CD4-positive, alpha-beta T cell treated with Interleukin-2 at 100 ng/mL for 4 hours (primary cell): ENCODE data around the gene PIM3.

Experiments used
- DNase-seq: peaks from one replicate; pipeline ENCODE4 v3.0.0-alpha.2; 2020; ENCODE audit warnings: low spot score

Gene PIM3

GRCh38 chr22:49991907-49992533 is 31.4 kb downstream of the PIM3 start:
- DNase-seq: no peak

GRCh38 chr22:49992921-49993648 is 32.5 kb downstream of the PIM3 start:
- DNase-seq: peak; percentile 75

- no peak for DNase-seq
Observed at GRCh38 chr22:49993649-49994360, 33.2 kb downstream of the PIM3 start.

DNA sequence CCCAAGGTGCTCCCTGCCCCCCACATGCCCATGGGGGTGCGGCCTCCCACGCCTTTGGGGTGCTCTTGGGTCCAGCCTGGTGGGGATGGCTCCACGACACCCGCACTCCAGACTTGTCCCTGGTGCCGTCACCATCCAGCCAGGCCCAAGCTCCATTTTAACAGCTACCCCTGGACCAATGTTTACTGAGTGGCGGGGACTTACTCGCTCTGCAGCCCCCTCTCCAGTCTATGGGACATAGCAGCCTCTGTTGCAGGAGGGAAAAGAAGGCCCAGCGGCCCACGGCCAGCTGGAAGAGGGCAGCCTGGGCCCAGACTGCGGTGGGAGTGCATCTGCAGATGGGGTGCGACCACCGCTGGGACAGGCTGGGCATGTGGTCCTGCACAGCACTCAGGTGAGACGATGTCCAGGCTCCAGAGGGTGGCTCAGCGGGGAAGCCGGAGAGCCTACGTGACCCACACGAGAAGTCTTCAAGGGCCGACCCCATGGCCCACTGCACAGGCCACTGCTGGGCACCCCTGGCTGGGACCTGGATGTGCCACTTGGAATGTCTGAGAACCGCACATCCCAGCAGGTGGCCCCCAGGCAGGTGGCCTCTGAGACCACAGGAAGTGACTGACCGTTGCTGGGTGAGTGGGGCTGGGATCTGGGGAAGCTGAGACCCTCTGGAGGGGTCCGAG is 33.9 kb downstream of the PIM3 start:
- no peak for DNase-seq

DNA sequence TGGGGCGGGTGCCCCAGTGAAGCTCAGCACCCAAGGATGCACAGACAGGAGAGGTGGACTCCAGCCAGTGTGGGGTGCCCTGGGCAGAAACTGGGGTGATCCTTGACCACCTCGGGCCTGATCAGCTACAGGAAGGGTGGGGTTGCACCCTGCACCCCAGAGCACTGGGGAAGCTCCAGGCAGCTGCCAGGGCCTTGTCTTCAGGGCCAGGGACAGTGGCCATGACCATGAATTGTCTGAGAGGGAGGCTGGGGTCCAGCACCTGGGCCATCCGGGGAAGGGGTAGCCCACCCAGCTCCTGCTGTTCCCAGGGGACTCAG is 34.4 kb downstream of the PIM3 start:
- DNase-seq: no peak

- no peak for DNase-seq
Observed at GRCh38 chr22:49995361-49996118, 35.0 kb downstream of the PIM3 start.

DNA sequence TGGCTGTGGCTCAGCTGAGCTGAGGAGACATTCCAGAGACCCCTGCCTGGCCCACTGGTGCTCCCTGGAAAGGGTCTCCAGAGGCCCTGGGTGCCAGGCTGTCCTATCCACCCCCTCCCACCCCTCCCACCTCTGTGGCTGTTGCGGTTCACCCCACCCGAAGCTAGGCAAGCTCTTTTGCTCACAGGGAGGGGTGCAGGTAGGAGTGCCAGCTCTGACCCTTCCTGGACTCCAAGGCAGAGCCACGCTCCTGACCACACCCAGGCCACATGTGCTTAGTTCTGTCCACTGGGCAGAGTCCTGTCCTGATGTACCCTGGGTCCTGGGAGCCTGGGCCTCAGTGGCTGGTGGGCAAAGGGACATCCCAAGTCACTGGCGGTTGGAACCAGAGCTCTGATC is 35.5 kb downstream of the PIM3 start:
- no peak for DNase-seq

- DNase-seq: no peak
Observed at GRCh38 chr22:49996518-49997250, 36.1 kb downstream of the PIM3 start.

GRCh38 chr22:49997251-49997599 is 36.7 kb downstream of the PIM3 start:
- DNase-seq: no peak

DNA sequence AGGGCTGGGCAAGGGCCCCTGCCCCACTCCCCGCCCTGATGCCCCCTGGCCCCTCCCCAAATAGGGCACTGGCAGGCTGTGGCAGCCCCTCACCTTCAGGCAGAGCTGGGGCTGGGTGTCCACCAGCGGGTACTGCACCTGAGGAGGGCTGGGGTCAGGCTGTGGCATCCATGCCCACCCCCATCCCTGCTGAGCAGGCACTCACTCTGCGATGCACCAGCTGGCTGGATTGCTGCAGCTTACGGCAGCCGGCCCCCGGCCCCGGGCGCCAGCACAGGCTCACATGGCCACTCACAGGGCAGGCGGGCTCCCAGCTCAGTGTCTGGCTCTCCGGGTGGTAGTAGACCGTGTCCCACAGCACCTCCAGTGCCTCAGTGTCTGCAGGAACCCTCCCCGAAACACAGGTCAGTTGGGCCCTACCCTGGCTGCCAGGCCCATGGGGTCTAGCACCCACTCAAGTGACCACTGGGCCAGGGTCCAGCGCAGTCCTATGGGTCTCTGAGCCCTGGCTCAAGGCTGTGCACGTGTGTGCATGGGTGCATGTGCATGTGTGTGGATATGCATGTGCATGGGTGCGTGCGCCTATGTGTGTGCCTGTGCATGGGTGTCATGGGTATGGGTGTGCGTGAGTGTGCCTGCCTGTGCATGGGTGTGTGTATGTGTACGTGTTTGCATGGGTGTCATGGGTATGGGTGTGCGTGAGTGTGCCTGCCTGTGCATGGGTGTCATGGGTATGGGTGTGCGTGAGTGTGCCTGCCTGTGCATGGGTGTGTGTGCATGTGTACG is 37.6 kb downstream of the PIM3 start:
- no peak for DNase-seq

- no peak for DNase-seq
Observed at GRCh38 chr22:49998718-49999062, 38.1 kb downstream of the PIM3 start.

DNA sequence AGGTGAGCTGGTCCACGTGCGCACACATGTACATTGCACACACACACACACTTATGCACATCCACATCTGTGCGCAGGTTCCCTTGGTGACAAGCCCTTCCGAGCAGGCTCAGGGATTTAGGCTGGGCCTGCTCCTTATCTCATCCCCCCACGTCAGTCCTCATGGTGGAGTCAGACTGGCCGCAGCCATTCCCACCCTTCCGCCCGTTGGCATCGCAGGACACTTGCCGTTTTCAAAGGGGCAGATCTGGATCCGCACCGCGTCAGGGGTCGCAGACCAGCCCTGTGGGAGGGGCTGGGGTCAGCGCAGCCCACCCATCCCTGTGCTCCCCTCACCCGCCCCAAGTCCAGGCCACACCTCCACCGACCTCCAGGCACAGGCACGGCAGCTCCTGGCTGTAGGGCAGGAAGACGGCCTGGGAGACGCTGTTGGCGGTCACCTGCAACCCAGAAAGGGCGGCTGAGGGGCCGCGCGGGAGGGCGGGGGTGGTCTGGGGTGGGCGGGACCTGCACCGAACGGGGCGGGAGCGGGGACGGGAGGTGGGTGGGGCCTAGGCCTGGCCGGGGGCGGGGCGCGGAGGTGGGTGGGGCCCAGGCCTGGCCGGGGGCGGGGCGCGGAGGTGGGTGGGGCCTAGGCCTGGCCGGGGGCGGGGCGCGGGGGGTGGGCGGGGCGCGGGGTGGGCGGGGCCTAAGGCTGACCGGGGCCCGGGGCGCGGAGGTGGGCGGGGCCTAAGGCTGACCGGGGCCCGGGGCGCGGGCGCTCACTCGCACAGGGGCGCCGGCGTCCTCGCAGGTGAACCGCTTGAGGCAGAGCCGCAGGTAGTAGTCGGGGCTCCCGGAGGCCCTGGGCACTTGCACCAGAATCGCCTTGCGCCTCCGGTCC is 38.7 kb downstream of the PIM3 start:
- DNase-seq: no peak

DNA sequence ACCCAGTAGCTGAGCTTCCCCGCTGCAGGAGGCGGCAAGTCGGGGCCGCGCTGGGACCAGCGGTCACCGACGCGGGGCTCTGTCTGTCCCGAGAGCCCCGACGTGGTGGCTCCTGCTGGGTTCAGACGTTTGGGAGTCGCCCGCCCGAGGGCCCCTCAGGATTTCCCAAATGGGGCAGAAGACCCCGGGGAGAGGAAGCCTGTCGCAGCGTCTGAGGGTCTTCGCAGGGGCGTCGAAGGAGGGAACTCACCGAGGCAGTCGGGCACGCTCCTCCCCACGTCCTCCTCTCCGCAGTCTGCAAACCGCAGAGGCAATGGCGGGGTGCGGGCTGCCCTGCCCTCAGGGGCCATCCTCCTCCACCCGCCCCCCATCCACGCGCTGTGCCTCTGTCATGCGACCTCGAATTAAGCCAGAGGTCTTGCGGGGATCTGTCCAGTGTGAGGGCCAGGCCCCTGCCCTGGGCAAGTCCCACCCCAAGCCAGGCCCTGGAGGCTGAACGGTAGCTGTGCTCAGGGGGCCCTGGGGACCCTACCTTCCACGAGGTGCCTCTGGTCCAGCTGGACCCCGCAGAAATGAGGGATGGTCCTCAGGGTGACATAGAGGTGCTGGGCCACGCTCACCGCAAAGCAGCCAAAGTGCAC is 39.5 kb downstream of the PIM3 start:
- DNase-seq: no peak

DNA sequence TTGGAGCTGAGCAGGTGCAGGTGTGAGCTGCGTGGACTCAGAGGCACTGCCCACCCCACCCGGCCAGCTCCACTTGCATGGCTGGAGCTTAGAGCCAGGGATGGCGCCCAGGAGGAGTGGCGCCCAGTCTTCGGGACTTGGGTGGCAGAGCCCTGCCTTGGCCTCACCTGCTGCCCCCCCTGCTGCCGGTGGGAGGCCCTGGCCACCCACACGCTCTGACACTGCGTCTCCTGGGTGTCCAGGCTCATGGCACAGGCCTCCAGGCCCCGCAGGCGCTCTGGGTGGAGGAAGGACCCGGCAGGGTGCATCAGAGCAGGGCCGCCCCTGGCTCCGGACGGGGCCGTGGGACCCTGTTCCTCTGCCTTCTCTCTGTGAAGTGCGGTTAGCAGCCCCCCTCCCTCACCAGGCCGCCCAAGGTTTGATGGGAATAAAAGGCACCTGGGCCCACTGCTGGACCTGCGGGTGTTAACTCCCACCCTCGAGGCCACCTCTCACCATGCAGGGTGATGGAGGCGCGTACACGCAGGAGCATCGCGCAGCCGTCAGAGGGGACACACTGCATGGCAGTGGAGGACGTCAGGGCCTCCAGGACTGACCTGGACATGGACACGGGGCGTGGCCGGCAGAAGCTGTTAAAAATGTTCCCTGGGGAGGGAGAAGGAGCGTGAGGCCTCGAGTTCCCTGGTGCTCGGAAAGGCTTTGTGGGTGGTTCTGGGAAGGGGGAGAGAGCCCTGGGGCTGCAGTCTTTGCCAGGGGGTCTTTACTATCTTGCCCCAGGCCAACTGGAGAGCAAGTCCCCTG is 40.2 kb downstream of the PIM3 start:
- no peak for DNase-seq

DNA sequence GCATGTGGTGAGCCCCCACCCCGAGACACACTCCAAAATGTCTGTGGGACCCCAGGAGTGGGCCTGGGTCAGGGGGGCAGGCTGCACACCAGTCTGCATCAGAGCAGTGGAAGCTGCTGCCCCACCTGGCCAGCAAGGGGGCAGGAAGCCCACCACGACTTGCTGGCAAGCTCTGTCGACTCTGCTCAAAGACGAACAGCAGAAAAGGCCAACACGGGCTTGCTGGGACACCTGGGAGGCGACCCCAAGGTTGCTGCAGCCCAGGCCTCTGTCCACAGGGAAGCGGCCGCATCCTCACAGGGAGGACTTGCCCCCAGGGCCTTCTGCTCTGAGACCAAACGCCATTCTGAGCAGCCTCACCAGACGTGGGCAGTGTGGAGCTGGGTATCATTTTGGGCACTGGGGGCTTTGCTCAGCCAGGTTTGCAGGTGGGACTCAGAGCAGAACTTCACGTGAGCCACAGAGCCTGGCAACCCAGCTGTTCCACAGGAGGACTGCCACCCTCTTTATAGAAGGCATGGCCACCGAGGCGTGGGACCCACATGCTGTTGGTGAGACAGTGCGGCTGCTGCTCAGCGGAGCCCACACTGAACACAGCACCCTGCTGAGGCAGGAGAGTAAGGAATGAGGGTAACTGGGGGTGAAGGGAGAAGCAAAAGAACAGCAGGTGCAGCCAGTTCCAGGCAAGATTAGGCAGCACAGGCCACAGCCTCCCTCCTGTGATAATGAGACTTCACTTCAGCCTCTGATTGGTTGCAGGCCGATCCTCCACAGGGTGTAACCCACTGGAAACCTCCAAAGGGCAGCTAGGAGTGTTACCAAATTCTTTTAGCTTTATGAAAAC is 41.0 kb downstream of the PIM3 start:
- no peak for DNase-seq

DNA sequence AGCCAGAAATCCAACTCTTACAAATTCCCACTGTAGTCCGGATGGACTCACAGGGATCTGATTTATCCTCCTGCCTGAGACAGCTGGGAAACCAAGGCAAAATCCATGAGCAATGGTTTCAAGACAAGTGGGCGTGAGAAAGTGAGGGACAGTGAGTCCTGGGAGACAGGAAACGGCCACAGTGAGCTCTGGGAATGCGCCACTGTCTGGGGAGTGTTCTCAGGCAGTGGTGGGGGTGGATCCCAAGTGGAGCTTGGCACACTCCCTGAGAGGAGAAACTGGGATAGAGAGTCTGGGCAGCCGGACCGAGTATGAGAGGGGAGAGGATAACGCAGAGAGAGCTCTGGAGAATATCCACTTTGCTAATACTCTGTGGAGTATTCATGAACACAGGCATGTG is 42.2 kb downstream of the PIM3 start:
- DNase-seq: no peak

- no peak for DNase-seq
Observed at GRCh38 chr22:50004918-50005317, 44.3 kb downstream of the PIM3 start.
